GM18511 (cell line): ENCODE measurements around the gene LURAP1L.
"Not testable (repeated sequence)": the region's sequence is repeated elsewhere in the genome, so short reads cannot be mapped to it uniquely, and the experiment has no call there.

Experiments
- ATAC-seq: cut with Tn5 transposase; IDR thresholded peaks from one replicate; pipeline ENCODE4 v1.9.1; 2021; ENCODE audit warnings: mild to moderate bottlenecking, moderate library complexity; ENCODE audit not compliant: unreplicated experiment

Gene LURAP1L

DNA sequence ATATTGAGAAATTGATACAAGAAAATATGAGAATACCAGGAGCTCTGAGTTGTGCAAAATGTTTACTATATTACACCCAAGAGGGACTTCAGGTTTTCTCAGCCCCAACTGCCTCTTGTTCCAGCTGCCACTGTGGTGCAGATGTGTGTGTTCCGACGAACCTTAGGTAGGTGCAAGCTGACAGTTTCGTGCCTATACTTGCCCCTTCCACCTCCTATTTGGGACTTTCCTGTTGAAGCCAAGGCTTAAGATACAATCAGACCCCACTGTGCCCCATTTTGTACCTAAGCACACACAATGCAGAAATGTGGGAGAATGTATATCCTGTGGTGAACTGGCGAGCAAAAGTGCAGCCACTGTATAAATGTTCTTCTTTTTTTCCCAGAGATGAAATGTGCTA, 80.2 kb downstream of the LURAP1L start:
- no peak for ATAC-seq

DNA sequence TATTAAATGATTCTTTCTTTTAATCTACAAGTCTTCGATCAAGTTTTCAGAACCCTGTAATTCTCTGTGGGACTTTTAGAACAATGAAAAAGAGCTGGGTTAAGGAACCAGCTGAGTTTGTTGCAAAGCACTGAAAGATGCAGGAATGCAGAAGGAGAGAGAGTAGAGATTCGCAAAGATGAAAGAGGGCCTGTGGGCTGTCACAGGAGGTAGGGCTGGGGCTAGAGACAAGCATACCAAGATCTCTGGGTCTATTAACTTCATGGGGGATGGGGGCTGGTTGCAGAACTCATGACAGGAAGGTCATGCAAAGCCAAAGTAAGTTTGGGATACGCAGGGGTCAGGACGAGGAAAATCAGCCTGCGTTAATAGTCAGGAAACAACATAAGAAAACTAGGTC, 81.8 kb downstream of the LURAP1L start:
- no peak for ATAC-seq

DNA sequence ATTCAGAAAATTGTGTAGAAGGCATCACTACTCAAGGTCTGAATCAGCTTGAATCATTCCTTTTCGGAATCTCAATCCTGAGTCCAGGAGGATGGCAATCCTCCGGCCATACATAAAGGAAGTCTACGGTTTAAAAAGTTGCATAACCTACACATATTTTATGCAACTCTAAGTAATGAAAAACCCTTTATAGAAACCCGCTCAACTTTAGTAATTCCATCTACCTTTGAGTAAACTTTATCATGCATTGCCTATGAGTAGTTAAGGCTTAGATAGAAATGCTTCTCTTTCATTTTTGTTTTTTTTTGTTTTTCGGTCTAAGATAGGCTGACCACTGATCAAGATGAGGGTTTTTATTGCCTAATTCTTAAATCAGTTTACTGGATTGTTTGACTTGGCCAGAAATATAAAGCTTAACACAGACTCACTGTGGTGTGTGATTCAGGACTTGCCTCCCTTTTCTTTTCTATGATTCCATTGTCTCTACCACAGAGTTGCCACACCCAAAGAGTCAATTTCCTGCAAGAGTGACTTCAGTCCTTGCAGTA, 85.0 kb downstream of the LURAP1L start:
- no peak for ATAC-seq

DNA sequence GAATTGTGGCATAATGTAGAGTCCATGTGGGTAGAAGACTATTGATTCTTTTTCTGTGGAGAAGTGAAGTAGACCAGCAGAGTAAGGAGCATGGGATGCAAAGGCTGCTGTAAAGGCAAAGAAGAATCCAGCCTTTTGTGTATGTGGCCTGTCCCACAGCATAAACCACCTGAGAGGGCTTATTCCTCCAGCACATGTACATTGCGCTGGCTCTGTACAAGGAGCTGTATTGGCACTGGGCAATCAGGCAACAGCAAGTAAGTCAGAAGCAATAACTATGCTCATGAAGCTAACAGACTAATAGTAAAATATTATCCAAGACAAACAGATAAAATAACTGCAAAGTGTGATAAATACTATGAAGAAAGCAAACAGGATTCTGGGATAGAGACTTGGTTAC, 86.2 kb downstream of the LURAP1L start:
- no peak for ATAC-seq

DNA sequence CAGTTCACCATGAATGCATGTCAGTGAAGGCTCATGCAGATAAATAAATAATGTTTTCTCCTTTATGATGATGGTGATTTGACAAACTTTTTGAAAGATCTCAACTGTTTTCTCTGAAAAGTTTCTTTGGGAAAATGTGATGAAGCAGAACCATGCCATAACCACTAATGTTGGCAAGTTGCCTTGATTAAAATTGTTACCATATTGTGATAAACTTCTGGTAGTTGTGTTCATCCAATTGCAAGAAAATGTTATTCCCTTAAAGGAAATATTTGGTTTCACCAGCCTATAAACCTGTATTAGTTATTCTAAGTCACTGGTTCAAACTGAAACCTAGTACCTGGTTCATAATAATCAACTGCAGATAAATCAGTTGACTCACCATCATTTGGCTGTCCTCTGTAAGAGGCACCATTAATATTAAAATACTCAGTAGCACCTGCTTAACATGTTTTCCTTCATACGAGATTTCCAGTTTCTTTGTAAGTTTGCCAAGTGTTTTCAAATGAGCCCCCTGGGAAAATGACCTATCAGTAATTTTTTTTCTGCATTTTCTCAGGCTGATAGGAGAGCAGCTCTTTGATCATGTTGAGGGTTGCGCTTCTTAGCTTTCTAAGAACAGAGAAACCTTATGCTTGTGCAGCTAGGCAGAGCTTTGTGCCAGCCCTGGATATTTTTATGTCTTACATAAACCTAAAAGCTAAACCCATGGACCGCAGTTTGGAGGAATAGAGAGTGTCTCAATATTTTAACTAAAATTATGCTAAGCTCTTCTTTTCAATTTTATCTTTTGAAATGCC, 88.0 kb downstream of the LURAP1L start:
- ATAC-seq, result no peak

DNA sequence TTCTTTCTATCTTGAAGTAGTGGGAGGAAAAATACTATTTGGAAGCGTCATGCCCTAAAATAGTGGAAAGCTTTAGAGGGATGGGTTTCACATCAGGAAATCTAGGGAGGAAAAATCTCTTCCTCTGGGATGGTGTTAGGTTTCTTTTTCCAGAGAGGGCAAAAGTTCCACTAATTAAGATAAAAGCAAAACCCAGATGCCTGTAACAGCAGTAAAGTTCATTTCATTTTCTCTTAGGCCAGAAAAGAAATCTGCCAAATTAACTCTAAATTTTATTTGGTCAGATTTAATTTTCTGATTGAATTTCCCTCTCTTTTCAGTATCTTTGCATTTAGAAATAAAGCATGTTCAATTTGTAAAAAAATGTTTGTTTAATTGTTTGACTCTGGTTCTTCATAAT, 88.8 kb downstream of the LURAP1L start:
- ATAC-seq, result no peak

DNA sequence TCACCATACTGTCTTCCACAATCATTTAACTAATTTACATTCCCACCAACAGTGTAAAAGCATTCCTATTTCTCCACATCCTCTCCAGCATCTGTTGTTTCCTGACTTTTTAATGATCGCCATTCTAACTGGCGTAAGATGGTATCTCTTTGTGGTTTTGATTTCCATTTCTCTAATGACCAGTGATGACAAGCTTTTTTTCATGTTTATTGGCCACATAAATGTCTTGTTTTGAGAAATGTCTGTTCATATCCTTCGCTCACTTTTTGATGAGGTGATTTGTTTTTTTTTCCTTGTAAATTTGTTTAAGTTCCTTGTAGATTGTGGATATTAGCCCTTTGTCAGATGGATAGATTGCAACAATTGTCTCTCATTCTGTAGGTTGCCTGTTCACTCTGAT, 90.6 kb downstream of the LURAP1L start:
- ATAC-seq, result not testable (repeated sequence)
